GM19463 (cell line): ENCODE results near the gene SERP2.
A peak's percentile ranks its signal among the peaks of the same experiment; 100 is the strongest.

ENCODE experiments used
- ATAC-seq: cut with Tn5 transposase; IDR thresholded peaks from one replicate; pipeline ENCODE4 v1.9.1; 2021; ENCODE audit warnings: mild to moderate bottlenecking, moderate library complexity; ENCODE audit not compliant: unreplicated experiment

The SERP2 gene

DNA sequence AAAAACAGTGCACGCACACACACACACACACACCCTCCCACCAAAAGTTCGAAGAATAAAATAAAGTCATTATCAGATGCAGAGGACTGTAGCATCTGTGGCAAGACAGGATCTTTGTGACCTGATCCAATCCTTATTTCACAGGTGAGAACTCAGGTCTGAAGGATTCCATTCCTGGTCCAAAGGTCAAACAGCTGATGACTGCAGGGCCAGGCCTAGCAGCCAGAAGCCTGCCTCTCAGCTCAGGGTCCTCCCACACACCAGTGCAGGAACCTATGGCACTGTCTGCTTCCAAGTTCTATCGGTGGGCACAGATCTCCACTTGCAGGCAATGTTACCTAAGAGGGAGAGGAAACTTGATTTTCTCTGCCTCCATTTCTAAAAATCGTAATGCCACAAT is 57.5 kb downstream of the SERP2 start:
- no peak for ATAC-seq

DNA sequence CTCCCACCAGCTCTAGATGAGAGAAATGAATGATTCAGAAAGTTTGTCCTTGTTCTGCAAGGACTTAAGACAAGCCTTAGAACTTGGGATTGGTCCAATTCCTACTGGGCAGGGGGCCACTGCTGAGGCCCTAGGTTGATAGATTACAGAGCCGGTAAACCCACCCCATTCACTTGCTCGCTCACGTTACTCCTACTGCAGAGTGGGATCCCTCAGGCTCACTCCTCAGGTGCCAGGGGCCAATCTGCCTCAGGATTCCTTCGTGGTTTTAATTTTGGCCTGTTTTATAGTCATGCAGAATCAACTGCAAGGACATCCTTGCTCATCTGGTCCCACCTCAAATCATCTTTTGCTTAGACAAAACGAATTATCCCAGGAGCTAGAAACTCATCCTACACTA is 59.0 kb downstream of the SERP2 start:
- no peak for ATAC-seq

DNA sequence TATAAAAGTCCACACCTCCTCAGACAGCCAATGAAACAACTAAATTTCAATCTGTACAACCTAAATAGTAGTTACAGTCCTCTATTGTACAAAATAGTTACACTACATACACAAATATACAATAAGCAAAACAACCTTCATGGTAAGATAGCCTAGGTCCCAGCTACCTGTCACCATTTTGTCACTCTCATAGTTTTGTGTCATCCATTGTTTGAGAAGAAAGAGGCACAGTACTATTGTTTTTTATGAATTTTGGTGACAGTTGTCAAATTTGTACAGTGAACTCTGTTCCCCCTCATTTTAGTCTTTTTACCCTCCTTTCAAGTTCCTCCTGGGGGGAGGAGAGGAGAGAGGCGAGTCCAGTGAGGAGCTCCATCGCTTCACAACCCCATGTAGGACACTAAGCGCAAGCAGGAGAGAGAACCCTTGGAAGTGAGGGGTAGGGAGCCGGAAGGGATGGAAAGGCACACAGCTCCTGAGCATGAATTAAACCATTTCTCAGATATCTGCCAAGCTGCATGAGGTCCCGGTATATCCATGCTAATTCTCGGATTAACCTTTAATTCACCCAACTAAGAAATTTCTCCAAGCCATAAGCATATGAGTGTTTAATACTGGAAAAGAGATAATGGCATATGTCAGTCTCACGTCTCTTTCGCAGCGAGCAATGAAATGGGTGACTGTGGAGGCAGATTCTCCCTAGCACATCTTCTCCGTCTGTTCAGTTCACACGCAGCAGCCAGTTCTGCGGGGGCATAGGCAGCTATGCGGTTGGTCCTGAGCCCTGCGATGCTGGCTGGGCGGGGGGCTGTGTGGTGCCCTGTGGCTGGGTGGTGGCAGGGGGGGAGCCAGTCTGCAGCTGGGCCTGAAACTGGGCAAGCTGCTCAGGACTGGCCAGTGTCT is 60.5 kb downstream of the SERP2 start:
- ATAC-seq: no peak

DNA sequence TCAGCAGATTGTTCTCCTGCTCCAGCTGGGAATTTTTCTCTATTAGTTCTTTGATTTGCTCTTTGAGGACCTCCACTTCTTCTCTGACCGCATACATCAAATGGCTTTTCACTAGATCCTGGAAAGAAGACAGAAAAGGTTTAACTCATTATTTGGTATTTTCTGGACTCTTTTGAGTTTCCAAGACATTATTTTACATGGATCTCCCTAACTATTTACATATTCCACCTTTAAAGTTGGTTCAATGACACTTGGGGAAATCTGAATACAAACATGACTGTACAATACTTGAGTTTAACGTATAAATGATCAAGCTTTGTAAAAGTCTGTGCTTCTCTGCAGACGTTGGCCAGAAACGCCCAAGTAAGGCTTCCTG is 61.1 kb downstream of the SERP2 start:
- ATAC-seq: no peak

DNA sequence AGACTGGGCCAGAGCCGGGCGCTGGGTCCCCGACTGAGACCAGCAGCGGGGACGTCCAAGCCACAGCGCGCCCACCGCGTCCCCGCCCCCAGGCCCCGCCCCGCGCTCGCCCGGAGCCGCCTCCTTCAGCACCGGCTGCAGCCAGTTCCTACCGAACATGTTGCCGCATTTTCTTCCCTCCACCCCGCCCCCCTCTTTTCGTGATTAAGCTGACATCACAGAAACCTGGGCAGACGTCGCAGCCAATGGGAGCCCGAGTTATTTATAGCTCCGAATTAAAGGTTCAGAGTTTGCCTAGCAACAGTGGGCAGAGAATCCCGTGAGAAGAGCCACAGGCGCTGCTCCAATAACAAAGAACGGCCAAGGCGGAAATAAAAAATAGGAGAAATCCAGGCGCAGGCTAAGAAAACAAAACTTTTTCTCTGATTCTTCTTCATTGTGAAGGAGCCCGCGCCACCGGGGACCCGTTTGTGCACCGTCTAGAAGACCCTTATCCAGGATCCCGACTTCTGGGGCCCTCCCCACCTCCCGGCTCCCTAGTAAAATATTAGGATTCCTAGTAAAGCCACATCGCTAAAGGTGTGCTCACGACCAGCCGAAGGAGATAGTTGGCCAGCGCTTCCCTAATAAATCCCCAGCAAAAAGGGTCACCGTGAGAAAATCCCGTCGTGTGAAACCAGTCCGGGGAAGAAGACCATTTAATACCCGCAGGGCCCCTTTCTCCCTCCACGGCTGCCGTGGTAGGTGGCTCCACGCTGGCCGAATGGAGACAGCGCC is 61.7 kb downstream of the SERP2 start:
- peak; percentile 69 for ATAC-seq

DNA sequence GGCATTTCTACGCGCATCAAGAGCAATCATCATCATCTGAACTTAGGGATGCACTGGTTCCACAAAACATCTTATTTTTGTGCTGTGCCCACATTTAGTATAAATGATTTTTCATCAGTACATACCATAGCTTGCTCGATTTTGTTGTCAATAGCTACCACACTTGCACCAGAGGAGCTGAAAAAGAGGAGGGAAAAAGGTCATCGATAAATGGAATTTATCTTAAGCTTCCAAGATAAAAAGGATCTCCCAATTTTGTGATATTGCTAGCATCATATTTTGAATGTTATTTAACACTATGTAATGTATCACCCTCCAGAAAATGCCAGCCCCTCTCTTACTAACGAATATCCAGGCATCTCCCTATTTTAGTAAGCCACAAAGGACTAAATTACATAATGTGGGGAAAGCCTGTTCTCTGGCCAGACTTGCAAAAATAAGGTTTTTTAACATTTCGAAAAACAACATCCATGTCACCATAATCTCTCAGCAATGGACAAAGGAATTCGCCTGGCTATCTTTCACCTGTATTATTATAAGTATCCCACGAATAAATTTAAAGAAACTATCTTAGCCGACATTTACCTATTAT is 62.4 kb downstream of the SERP2 start:
- ATAC-seq: no peak

DNA sequence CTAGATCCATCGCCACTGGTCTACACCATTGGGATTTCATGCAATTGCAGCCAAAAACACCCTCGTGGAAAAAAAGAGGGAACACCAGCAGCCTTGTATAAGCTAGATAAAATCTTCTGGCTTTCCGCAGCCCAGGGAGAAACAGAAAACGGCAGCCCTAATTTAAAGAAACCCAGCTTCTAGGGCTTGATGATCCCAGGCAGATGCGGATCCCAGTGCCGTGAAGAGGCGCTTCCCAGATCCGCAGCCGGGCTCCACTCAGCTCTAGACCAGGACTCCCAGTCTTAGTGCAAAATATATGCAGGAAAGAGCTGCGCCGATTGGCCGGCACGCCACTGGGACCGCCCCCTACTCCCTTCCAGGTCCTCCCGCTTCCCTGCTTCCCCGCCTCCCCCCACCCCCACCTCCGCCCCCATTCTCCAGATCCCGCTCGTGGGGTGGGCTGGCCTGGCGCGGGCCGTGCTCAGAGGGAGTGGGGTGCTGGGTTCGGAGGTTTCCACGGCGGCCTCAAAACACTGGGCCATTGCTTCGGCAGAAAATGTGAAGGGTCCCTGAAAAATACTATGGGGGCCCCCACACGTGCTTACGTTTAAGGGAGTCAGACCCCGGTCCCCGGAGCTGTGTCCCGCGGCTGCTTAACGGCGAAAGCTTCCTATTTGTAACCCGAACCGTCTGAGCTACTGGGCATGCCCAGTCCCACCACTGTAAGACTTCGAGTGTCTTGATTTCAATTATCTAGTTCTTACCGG is 63.1 kb downstream of the SERP2 start:
- ATAC-seq: no peak

DNA sequence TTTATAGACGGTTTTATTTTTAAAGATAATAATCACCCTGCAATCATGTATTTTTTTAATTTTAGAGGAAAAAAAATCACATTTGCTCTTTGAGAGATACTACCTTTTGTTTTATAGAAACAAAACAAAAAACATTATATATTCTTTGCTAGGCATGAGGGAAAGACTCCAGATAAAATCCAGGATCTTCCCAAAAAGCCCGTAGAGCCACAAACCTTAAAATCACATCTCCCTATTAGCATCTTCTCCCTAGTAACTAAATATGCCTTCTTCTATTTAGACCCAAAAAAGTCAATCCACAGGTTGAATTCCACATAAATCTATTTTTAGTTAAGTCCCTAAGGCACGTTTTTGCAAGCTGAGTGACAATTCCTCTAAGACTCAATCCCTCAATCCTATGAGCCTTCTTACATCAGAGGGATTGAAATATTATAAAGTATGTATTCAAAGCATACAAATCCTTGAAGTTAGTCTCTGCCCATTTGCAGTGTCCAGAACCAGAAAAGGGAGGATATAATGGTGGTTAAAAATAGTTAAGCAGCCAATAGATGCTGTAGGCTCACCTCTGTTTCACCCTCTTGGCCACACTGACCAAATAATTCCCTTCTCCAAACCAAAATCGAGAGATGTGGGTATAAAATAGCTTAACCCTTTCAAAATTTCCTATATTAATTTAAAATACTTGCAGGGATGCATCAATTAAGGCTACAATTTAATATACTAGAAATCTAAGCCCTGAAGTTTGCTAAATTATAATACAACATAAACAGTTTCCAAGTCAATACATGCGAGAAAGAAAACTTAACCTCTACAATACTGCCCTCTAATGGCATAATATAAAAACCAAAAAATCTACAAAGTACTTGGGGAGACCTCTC is 64.0 kb downstream of the SERP2 start:
- ATAC-seq: no peak

DNA sequence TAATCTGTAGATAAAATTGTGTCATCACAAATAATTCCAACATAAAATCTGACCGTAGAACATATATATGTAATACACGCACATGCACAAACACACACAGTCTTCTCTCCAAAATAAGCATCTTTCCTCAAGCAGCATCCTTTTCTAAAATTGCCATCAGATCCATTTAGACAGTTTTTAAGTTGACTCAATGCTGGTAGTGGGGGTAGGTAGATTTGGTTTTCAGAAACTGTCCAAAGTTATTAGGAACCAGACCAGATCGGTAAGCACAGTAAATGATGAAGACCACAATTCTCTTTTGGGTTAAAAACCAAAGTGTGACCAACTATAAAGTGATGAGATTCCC is 64.6 kb downstream of the SERP2 start:
- no peak for ATAC-seq

DNA sequence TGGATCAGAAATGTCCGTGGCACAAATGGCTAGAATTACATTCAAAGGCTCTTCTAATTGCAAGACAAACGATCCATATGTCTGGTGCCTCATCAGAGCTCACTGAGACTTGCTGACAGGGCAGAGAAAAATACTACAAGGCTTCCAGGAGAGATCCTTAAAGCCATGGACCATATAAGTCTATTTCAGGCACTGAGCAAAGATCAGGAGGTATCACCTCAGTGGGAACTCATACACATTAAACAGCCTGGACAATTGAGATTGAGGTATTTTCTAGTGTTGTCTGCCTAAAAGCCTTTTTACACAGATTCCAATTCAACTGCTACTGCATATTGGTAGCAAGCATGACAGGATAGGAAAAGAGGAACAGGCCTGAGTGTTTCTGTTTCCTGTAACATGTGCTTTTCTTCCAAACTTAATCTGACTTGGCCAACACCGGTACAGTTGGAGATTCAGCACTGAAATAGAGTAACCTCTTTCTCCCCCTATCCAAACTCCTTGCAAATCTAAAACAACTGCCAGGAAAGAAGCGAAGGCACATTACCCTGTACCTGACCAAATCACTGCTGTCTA is 65.9 kb downstream of the SERP2 start:
- ATAC-seq: no peak

DNA sequence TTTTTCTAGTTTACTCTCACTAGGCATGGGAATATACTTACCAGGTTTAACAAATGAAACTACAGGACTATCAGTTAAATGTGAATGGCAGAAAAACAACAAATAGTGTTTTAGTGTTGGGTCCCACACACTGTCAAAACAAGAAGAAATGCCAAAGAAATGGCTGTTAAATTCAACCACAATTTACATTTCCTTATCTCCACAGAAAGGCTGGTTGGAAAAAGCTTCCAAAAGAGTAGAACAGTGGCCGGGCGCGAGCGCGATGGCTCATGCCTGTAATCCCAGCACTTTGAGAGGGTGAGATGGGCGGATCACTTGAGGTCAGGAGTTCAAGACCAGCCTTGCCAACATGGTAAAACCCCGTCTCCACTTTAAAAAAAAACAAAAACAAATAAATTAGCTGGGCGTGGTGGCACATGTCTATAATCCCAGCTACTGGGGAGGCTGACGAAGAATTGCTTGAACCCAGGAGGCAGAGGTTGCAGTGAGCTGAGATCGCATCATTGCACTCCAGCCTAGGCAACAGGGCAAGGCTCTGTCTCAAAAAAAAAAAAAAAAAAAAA is 66.5 kb downstream of the SERP2 start:
- ATAC-seq: no peak
